Suprapubic skin (tissue), 4 donors: ENCODE data around the gene ING5. TPM values are rescaled to one million over a fixed set of nuclear protein-coding genes. Genes with fewer than 3 reads are reported as not detected.

Source experiments
- DNase-seq, 2 donors: peaks; one replicate each; pipeline ENCODE4 v3.0.0-alpha.2; 2019; ENCODE audit warnings: low spot score in 2 of 2
- H3K27ac ChIP-seq: fragments of 200-600 bp; sonication (generic); one replicate; pipeline ENCODE4 v1.5.1; 2019
- H3K27me3 ChIP-seq: fragments of 200-600 bp; sonication (generic); one replicate; pipeline ENCODE4 v1.5.1; 2019
- H3K36me3 ChIP-seq: fragments of 200-600 bp; sonication (generic); one replicate; pipeline ENCODE4 v1.5.1; 2019
- H3K4me1 ChIP-seq: fragments of 200-600 bp; sonication (generic); one replicate; pipeline ENCODE4 v1.5.1; 2019
- H3K4me3 ChIP-seq: fragments of 200-600 bp; sonication (generic); one replicate; pipeline ENCODE4 v1.5.1; 2019; ENCODE audit warnings: mild to moderate bottlenecking
- H3K9me3 ChIP-seq: fragments of 200-600 bp; sonication (generic); one replicate; pipeline ENCODE4 v1.5.1; 2019
- CTCF ChIP-seq, 2 donors: fragments of 200-600 bp in 1 of 2; fragments of 450-650 bp in 1 of 2; sonication (generic) in 1 of 2; IDR thresholded peaks; one replicate each; pipeline ENCODE4 v1.5.1; 2016 to 2019; ENCODE audit warnings: antibody characterized with exemption in 2 of 2, mild to moderate bottlenecking in 1 of 2, moderate library complexity in 1 of 2
- EP300 ChIP-seq: sonication (generic); formaldehyde crosslinking; IDR thresholded peaks from one replicate; pipeline ENCODE4 v1.6.1; 2017; ENCODE audit warnings: antibody characterized with exemption
- POLR2A ChIP-seq, 2 donors: fragments of 450-650 bp; IDR thresholded peaks; one replicate each; pipeline ENCODE4 v1.6.1; 2017; ENCODE audit warnings: antibody characterized with exemption in 2 of 2, mild to moderate bottlenecking in 2 of 2, moderate library complexity in 2 of 2
- POLR2AphosphoS5 ChIP-seq, 3 donors: sonication (generic); formaldehyde crosslinking; IDR thresholded peaks; one replicate each; pipeline ENCODE4 v1.6.1; 2017; ENCODE audit warnings: antibody characterized with exemption in 3 of 3
- WGBS: methylation state at CpG from one replicate; pipeline ENCODE4 v1.1.5; 2018; 5-methylcytosine and 5-hydroxymethylcytosine counted together
- total RNA-seq, 4 donors: library from RNA; depleted of rRNA; stranded (reverse); fragments of >200 nt; gene quantifications; one replicate each; pipeline ENCODE4 v1.1.0, GENCODE V29; 2016

ING5 gene
- total RNA-seq, 4 donors from 2014 or later = 32.1 to 94.9 (median 46.4) TPM

GRCh38 chr2:241775223-241776177, 73.7 kb downstream of the ING5 start:
- no peak for TF ChIP-seq EP300
- TF ChIP-seq POLR2A (IDR thresholded peaks at IDR 0.05) = no peak
- no peak for TF ChIP-seq POLR2AphosphoS5 (IDR thresholded peaks at IDR 0.05)
- no peak for TF ChIP-seq CTCF (IDR thresholded peaks at IDR 0.05)
- Histone ChIP-seq H3K4me1 (peaks cover 20% of the 10 kb centered on the region), H3K27me3 (peaks cover 10% of the 10 kb centered on the region), H3K4me3 (no peak overlapping the region), H3K9me3 (no peaks in the 10 kb centered on the region), H3K36me3 (no peaks in the 10 kb centered on the region), H3K27ac (no peak overlapping the region)
- DNase-seq = peak in 1 of 2 donors; percentile 65
- WGBS = 71% methylated on average over 29 of the region's 34 CpGs

GRCh38 chr2:241776336-241777169, 74.7 kb downstream of the ING5 start, which contains the start of gene GAL3ST2:
TSS of gene GAL3ST2 (plus strand) at chr2:241776822. CDS start at chr2:241776956, 134 bp downstream.
- TF ChIP-seq EP300 = no peak
- TF ChIP-seq POLR2A (IDR thresholded peaks at IDR 0.05) = no peak
- TF ChIP-seq CTCF (IDR thresholded peaks at IDR 0.05) = no peak
- no peak for TF ChIP-seq POLR2AphosphoS5 (IDR thresholded peaks at IDR 0.05)
- Histone ChIP-seq H3K36me3 (no peaks in the 10 kb centered on the region), H3K27ac (no peak within 1 kb of the TSS), H3K4me1 (peaks cover 13% of the 10 kb centered on the region), H3K9me3 (no peaks in the 10 kb centered on the region), H3K4me3 (no peak within 1 kb of the TSS), H3K27me3 (peaks cover 10% of the 10 kb centered on the region)
- 61% methylated on average over 12 of the region's 27 CpGs for WGBS
- DNase-seq = no peak

GRCh38 chr2:241777170-241777685, 75.4 kb downstream of the ING5 start:
- no peaks in the 10 kb centered on the region for H3K9me3 ChIP-seq
- no peak overlapping the region for H3K27ac ChIP-seq
- TF ChIP-seq POLR2AphosphoS5 (IDR thresholded peaks at IDR 0.05) (no peak), CTCF (IDR thresholded peaks at IDR 0.05) (no peak), EP300 (no peak), POLR2A (IDR thresholded peaks at IDR 0.05) (no peak)
- no peak overlapping the region for H3K4me3 ChIP-seq
- 57% methylated on average over 6 of the region's 22 CpGs for WGBS
- peaks cover 10% of the 10 kb centered on the region for H3K4me1 ChIP-seq
- H3K27me3 ChIP-seq = peaks cover 10% of the 10 kb centered on the region
- DNase-seq = no peak
- no peaks in the 10 kb centered on the region for H3K36me3 ChIP-seq

- TF ChIP-seq POLR2AphosphoS5 (IDR thresholded peaks at IDR 0.05) (no peak), CTCF (IDR thresholded peaks at IDR 0.05) (no peak), EP300 (no peak), POLR2A (IDR thresholded peaks at IDR 0.05) (no peak)
- no peaks in the 10 kb centered on the region for H3K36me3 ChIP-seq
- no peak for DNase-seq
- H3K4me1 ChIP-seq = peaks cover 10% of the 10 kb centered on the region
- H3K9me3 ChIP-seq = no peaks in the 10 kb centered on the region
- 82% methylated on average over 7 of the region's 21 CpGs for WGBS
- no peak overlapping the region for H3K27ac ChIP-seq
- H3K4me3 ChIP-seq = no peak overlapping the region
- H3K27me3 ChIP-seq = peaks cover 10% of the 10 kb centered on the region
These were observed 76.1 kb downstream of the ING5 start for GRCh38 chr2:241777686-241778627.

Other genes starting within 250 kb of the ING5 start
- 100 to 1,000 TPM; 131 to 232 (median 147) TPM for gene STK25, start 193.5 kb upstream of the ING5 start, total RNA-seq
- 10 to 100 TPM; 32.4 to 61.6 (median 60.5) TPM for gene BOK, start 143.3 kb upstream of the ING5 start, total RNA-seq
- 10 to 100 TPM; 46.4 to 56.2 (median 51.2) TPM for gene THAP4, start 64.9 kb upstream of the ING5 start, total RNA-seq
- 100 to 1,000 TPM in 1 of 4 donors, 10 to 100 TPM in 3; 50.5 to 173 (median 88.0) TPM for gene ATG4B, start 64.3 kb upstream of the ING5 start, total RNA-seq
- gene DTYMK, start 15.2 kb upstream of the ING5 start, total RNA-seq = 10 to 100 TPM; 14.6 to 29.1 (median 18.2) TPM
- 100 to 1,000 TPM in 1 of 4 donors, 10 to 100 TPM in 3; 37.7 to 160 (median 62.2) TPM for gene D2HGDH, start 32.6 kb downstream of the ING5 start, total RNA-seq
- not detected for gene GAL3ST2, start 74.8 kb downstream of the ING5 start, total RNA-seq
- gene NEU4, start 107.2 kb downstream of the ING5 start, total RNA-seq = under 1 TPM in 2 of 4 donors, not detected in 2; 0.21 to 0.70 TPM
- gene PDCD1, start 156.9 kb downstream of the ING5 start, total RNA-seq = not detected
- gene RTP5, start 167.7 kb downstream of the ING5 start, total RNA-seq = not detected